ENCODE results near the gene HINT1. TPM values are rescaled to one million over a fixed set of nuclear protein-coding genes. Genes with fewer than 3 reads are reported as not detected.
A peak's percentile ranks its signal among the peaks of the same experiment; 100 is the strongest.

HINT1 gene
- total RNA-seq (100 to 1,000 TPM; 107 to 133 TPM), polyA plus RNA-seq (100 to 1,000 TPM; 217 to 436 TPM)
- long read RNA-seq, donor 1, transcript HINT1-201 (3 exons, 1,081 nt), result major isoform, 68 of 78 reads
- long read RNA-seq, donor 1, partial matches to known transcripts, result 0 of 78 reads
- long read RNA-seq, donor 1, other reads (novel, unspliced or antisense), result 6 of 78 reads
- long read RNA-seq, donor 2, transcript HINT1-201 (3 exons, 1,081 nt), result major isoform, 44 of 49 reads
- long read RNA-seq, donor 2, partial matches to known transcripts, result 1 of 49 reads
- long read RNA-seq, donor 2, other reads (novel, unspliced or antisense), result 1 of 49 reads

- intact Hi-C loops (cut with DNase I), result loop anchor here (2.0 to 10.0 kb wide), 4 partner anchors 97 to 250 kb away; partner anchors contain the start of gene CDC42SE2 (in 1 of the 2)
- peak within 1 kb of the TSS; percentile 73 to 76 for H3K27ac ChIP-seq (ENCODE audit: low read depth in 1 of 2, low read length in 2 of 2)
- ATAC-seq (ENCODE audit: low FRiP score), result peak; percentile 96
- H3K27me3 ChIP-seq (ENCODE audit: control insufficient read depth in 1 of 2, insufficient read depth in 2 of 2, low read length in 1 of 2), result no peaks in the 10 kb centered on the region
- H3K4me3 ChIP-seq (ENCODE audit: low read length in 2 of 2), result peak within 1 kb of the TSS; percentile 50 to 89
- no peaks in the 10 kb centered on the region for H3K9me3 ChIP-seq (ENCODE audit: control insufficient read depth, low read length)
- H3K36me3 ChIP-seq (ENCODE audit: control insufficient read depth in 1 of 2, insufficient read depth in 2 of 2, low read length in 1 of 2), result peaks cover 0 to 5% of the 10 kb centered on the region in 2 donors
- WGBS, 2 donors, result 1% methylated on average over 31 to 33 of the region's 33 CpGs
- no peaks in the 10 kb centered on the region for H3K4me1 ChIP-seq (ENCODE audit: control insufficient read depth in 1 of 2, insufficient read depth in 2 of 2, low read length in 2 of 2)
- peak; percentile 93 to 97 for DNase-seq
Observed at GRCh38 chr5:131165119-131165727, at the start of gene HINT1. HINT1 (minus strand) TSS chr5:131165256; CDS start chr5:131165205, 51 bp downstream.

DNA sequence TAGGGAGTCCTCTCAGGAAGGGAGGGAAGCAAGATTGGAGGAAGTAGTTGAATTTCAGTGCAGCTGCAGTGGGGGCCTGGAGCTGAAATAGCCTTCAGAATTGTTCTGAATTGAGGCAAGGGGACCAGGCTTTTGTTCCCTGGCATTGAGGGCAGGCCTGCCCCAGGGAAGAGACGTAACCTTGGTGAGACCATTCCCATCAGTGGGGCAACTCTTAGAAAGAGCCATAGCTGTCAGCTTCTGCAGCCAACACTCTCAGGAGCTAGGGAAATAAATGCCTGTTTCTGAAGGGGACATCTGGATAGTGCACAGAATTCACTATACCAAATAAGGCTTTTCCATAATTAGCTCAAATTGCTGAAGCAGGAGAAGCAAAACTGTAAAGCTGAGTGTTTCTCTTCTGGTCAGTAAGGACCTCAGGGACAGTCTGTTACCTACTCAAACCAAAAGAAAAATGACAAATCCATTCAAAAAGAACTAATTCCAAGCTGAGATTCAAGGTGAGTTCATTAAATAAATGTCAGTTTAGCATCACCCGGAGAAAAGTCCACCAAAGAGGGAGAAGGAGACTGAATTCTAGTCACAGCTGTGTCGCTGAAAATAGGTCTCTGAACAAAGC is 49.7 kb upstream of the HINT1 start:
- no peak overlapping the region for H3K27ac ChIP-seq (ENCODE audit: low read depth in 1 of 2, low read length in 2 of 2)
- no peak overlapping the region for H3K4me3 ChIP-seq (ENCODE audit: low read length in 2 of 2)
- intact Hi-C loops (cut with DNase I), result no loop called here
- H3K27me3 ChIP-seq (ENCODE audit: control insufficient read depth in 1 of 2, insufficient read depth in 2 of 2, low read length in 1 of 2), result no peaks in the 10 kb centered on the region
- no peaks in the 10 kb centered on the region for H3K4me1 ChIP-seq (ENCODE audit: control insufficient read depth in 1 of 2, insufficient read depth in 2 of 2, low read length in 2 of 2)
- DNase-seq, result no peak
- ATAC-seq (ENCODE audit: low FRiP score), result no peak
- 37 to 39% methylated on average over 3 of the region's 3 CpGs for WGBS, 2 donors
- H3K9me3 ChIP-seq (ENCODE audit: control insufficient read depth, low read length), result no peaks in the 10 kb centered on the region
- H3K36me3 ChIP-seq (ENCODE audit: control insufficient read depth in 1 of 2, insufficient read depth in 2 of 2, low read length in 1 of 2), result no peaks in the 10 kb centered on the region

GRCh38 chr5:131212471-131213021 is 47.5 kb upstream of the HINT1 start:
- Histone ChIP-seq H3K9me3 (ENCODE audit: control insufficient read depth, low read length) (no peaks in the 10 kb centered on the region), H3K36me3 (ENCODE audit: control insufficient read depth in 1 of 2, insufficient read depth in 2 of 2, low read length in 1 of 2) (no peaks in the 10 kb centered on the region), H3K4me1 (ENCODE audit: control insufficient read depth in 1 of 2, insufficient read depth in 2 of 2, low read length in 2 of 2) (no peaks in the 10 kb centered on the region), H3K4me3 (ENCODE audit: low read length in 2 of 2) (no peak overlapping the region), H3K27ac (ENCODE audit: low read depth in 1 of 2, low read length in 2 of 2) (no peak overlapping the region), H3K27me3 (ENCODE audit: control insufficient read depth in 1 of 2, insufficient read depth in 2 of 2, low read length in 1 of 2) (no peaks in the 10 kb centered on the region)
- 82 to 85% methylated on average over 5 of the region's 5 CpGs for WGBS, 2 donors
- DNase-seq (no peak), ATAC-seq (ENCODE audit: low FRiP score) (no peak)
- intact Hi-C loops (cut with DNase I), result no loop called here

- ATAC-seq (ENCODE audit: low FRiP score) (no peak), DNase-seq (no peak)
- H3K4me3 ChIP-seq (ENCODE audit: low read length in 2 of 2), result no peak overlapping the region
- intact Hi-C loops (cut with DNase I), result no loop called here
- WGBS, 2 donors, result 92 to 95% methylated on average over 5 of the region's 5 CpGs
- no peaks in the 10 kb centered on the region for H3K9me3 ChIP-seq (ENCODE audit: control insufficient read depth, low read length)
- H3K27ac ChIP-seq (ENCODE audit: low read depth in 1 of 2, low read length in 2 of 2), result no peak overlapping the region
- H3K36me3 ChIP-seq (ENCODE audit: control insufficient read depth in 1 of 2, insufficient read depth in 2 of 2, low read length in 1 of 2), result no peaks in the 10 kb centered on the region
- no peaks in the 10 kb centered on the region for H3K27me3 ChIP-seq (ENCODE audit: control insufficient read depth in 1 of 2, insufficient read depth in 2 of 2, low read length in 1 of 2)
- H3K4me1 ChIP-seq (ENCODE audit: control insufficient read depth in 1 of 2, insufficient read depth in 2 of 2, low read length in 2 of 2), result no peaks in the 10 kb centered on the region
Observed at GRCh38 chr5:131211669-131212068, 46.6 kb upstream of the HINT1 start.

GRCh38 chr5:131210151-131210510 is 45.1 kb upstream of the HINT1 start:
- H3K9me3 ChIP-seq (ENCODE audit: control insufficient read depth, low read length), result no peaks in the 10 kb centered on the region
- H3K4me3 ChIP-seq (ENCODE audit: low read length in 2 of 2), result no peak overlapping the region
- H3K27ac ChIP-seq (ENCODE audit: low read depth in 1 of 2, low read length in 2 of 2), result no peak overlapping the region
- intact Hi-C loops (cut with DNase I), result no loop called here
- ATAC-seq (ENCODE audit: low FRiP score) (no peak), DNase-seq (no peak)
- no peaks in the 10 kb centered on the region for H3K27me3 ChIP-seq (ENCODE audit: control insufficient read depth in 1 of 2, insufficient read depth in 2 of 2, low read length in 1 of 2)
- no peaks in the 10 kb centered on the region for H3K36me3 ChIP-seq (ENCODE audit: control insufficient read depth in 1 of 2, insufficient read depth in 2 of 2, low read length in 1 of 2)
- no peaks in the 10 kb centered on the region for H3K4me1 ChIP-seq (ENCODE audit: control insufficient read depth in 1 of 2, insufficient read depth in 2 of 2, low read length in 2 of 2)

DNA sequence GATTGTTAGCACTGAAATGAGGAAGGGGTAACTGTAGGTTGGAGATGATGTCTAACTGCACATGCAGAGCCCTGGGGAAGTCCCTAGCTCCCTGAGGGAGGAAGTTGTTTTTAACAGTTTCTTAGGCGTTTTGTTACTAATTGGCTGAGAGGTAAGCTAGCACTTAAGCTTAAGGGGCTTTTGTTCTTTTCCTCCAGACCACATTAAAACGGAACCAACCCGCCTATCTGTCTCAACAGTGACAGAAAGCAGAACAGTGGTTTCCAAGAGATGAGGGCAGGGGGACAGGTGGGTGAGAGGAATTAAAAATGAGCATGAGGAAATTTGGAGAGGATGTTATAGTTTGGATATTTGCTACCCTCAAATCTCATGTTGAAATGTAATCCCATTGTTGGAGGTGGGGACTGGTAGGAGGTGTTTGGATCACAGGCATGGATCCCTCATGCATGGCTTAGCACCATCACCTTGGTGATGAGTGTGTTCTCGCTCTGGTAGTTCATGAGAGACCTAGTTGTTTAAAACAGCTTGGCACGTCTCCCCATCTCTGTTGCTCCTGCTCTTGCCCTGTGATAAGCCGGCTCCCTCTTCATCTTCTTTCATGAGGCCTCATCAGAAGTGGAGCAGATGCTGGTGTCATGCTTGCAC is 44.6 kb upstream of the HINT1 start:
- Histone ChIP-seq H3K4me3 (ENCODE audit: low read length in 2 of 2) (no peak overlapping the region), H3K36me3 (ENCODE audit: control insufficient read depth in 1 of 2, insufficient read depth in 2 of 2, low read length in 1 of 2) (no peaks in the 10 kb centered on the region), H3K27me3 (ENCODE audit: control insufficient read depth in 1 of 2, insufficient read depth in 2 of 2, low read length in 1 of 2) (no peaks in the 10 kb centered on the region), H3K4me1 (ENCODE audit: control insufficient read depth in 1 of 2, insufficient read depth in 2 of 2, low read length in 2 of 2) (no peaks in the 10 kb centered on the region), H3K9me3 (ENCODE audit: control insufficient read depth, low read length) (no peaks in the 10 kb centered on the region), H3K27ac (ENCODE audit: low read depth in 1 of 2, low read length in 2 of 2) (no peak overlapping the region)
- DNase-seq, result peak in 1 of 2 donors; percentile 48
- 74 to 82% methylated on average over 6 of the region's 6 CpGs for WGBS, 2 donors
- no peak for ATAC-seq (ENCODE audit: low FRiP score)
- intact Hi-C loops (cut with DNase I), result no loop called here

- H3K27ac ChIP-seq (ENCODE audit: low read depth in 1 of 2, low read length in 2 of 2), result no peak overlapping the region
- H3K9me3 ChIP-seq (ENCODE audit: control insufficient read depth, low read length), result no peaks in the 10 kb centered on the region
- no peaks in the 10 kb centered on the region for H3K4me1 ChIP-seq (ENCODE audit: control insufficient read depth in 1 of 2, insufficient read depth in 2 of 2, low read length in 2 of 2)
- WGBS, 2 donors, result 89 to 91% methylated on average over 1 of the region's 1 CpG
- no peak overlapping the region for H3K4me3 ChIP-seq (ENCODE audit: low read length in 2 of 2)
- DNase-seq, result no peak
- intact Hi-C loops (cut with DNase I), result no loop called here
- ATAC-seq (ENCODE audit: low FRiP score), result no peak
- no peaks in the 10 kb centered on the region for H3K27me3 ChIP-seq (ENCODE audit: control insufficient read depth in 1 of 2, insufficient read depth in 2 of 2, low read length in 1 of 2)
- no peaks in the 10 kb centered on the region for H3K36me3 ChIP-seq (ENCODE audit: control insufficient read depth in 1 of 2, insufficient read depth in 2 of 2, low read length in 1 of 2)
Observed at GRCh38 chr5:131209175-131209505, 44.1 kb upstream of the HINT1 start.

GRCh38 chr5:131206772-131207171 is 41.7 kb upstream of the HINT1 start:
- no peaks in the 10 kb centered on the region for H3K36me3 ChIP-seq (ENCODE audit: control insufficient read depth in 1 of 2, insufficient read depth in 2 of 2, low read length in 1 of 2)
- ATAC-seq (ENCODE audit: low FRiP score) (no peak), DNase-seq (no peak)
- 25 to 35% methylated on average over 1 of the region's 1 CpG for WGBS, 2 donors
- intact Hi-C loops (cut with DNase I), result no loop called here
- no peak overlapping the region for H3K4me3 ChIP-seq (ENCODE audit: low read length in 2 of 2)
- H3K27me3 ChIP-seq (ENCODE audit: control insufficient read depth in 1 of 2, insufficient read depth in 2 of 2, low read length in 1 of 2), result no peaks in the 10 kb centered on the region
- no peak overlapping the region for H3K27ac ChIP-seq (ENCODE audit: low read depth in 1 of 2, low read length in 2 of 2)
- no peaks in the 10 kb centered on the region for H3K4me1 ChIP-seq (ENCODE audit: control insufficient read depth in 1 of 2, insufficient read depth in 2 of 2, low read length in 2 of 2)
- no peaks in the 10 kb centered on the region for H3K9me3 ChIP-seq (ENCODE audit: control insufficient read depth, low read length)

All from aorta (tissue), 5 donors.